ENCODE data around the gene GNAO1. TPM values are rescaled to one million over a fixed set of nuclear protein-coding genes. Genes with fewer than 3 reads are reported as not detected.

Gene GNAO1
- total RNA-seq, 4 donors from 2014 or later = 0.67 to 4.0 (median 2.2) TPM

DNA sequence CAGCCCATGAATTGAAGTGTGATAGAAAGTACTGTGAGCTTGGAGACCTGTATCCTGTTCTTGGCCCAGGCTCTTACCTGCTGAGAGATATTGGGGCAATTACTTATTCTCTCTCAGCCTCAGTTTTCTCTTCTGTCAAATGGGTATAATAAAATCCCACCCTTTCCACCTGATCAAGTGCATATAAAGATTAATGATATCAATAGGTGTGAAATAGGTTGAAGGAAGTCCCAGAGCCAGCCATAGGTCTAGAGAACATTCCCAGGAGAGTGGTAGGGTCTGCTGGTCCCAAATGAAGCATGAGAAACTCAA lies 81.2 kb downstream of the GNAO1 start:
- TF ChIP-seq POLR2A (IDR thresholded peaks at IDR 0.05) = no peak
- TF ChIP-seq, protein P1, sequence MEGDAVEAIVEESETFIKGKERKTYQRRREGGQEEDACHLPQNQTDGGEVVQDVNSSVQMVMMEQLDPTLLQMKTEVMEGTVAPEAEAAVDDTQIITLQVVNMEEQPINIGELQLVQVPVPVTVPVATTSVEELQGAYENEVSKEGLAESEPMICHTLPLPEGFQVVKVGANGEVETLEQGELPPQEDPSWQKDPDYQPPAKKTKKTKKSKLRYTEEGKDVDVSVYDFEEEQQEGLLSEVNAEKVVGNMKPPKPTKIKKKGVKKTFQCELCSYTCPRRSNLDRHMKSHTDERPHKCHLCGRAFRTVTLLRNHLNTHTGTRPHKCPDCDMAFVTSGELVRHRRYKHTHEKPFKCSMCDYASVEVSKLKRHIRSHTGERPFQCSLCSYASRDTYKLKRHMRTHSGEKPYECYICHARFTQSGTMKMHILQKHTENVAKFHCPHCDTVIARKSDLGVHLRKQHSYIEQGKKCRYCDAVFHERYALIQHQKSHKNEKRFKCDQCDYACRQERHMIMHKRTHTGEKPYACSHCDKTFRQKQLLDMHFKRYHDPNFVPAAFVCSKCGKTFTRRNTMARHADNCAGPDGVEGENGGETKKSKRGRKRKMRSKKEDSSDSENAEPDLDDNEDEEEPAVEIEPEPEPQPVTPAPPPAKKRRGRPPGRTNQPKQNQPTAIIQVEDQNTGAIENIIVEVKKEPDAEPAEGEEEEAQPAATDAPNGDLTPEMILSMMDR (IDR thresholded peaks at IDR 0.05) = no peak
- intact Hi-C loops (cut with DNase I; ENCODE audit: low total_unique reads) = no loop called here
- no peak overlapping the region for H3K4me3 ChIP-seq (ENCODE audit: low read depth, poor library complexity, severe bottlenecking)
- no peak for DNase-seq (ENCODE audit: low spot score in 2 of 2)

DNA sequence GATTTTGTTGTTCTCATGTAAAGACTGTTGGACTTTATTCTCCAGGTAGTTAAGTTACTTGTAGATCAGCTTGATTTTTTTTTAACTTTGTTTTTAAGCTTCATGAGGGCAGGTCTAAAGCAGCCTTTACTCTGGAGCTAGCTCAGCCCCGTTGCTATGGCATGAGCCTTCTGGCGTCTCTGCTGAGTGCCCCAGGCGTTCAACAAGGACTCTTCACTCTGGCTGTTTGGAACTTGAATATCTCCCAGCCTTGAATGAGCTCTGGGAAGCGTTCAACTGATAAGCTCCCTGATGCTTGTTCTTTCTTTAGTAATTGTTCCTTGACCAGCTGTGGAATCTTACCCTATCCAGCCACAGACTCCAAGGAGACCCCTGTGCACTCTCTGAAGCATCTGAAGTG lies 82.3 kb downstream of the GNAO1 start:
- TF ChIP-seq POLR2A (IDR thresholded peaks at IDR 0.05) = no peak
- TF ChIP-seq, protein P1 (IDR thresholded peaks at IDR 0.05) = no peak
- WGBS, 2 donors = 84% methylated on average over 4 of the region's 4 CpGs
- no peak for DNase-seq (ENCODE audit: low spot score in 2 of 2)
- H3K4me3 ChIP-seq (ENCODE audit: low read depth, poor library complexity, severe bottlenecking) = no peak overlapping the region
- intact Hi-C loops (cut with DNase I; ENCODE audit: low total_unique reads) = no loop called here

DNA sequence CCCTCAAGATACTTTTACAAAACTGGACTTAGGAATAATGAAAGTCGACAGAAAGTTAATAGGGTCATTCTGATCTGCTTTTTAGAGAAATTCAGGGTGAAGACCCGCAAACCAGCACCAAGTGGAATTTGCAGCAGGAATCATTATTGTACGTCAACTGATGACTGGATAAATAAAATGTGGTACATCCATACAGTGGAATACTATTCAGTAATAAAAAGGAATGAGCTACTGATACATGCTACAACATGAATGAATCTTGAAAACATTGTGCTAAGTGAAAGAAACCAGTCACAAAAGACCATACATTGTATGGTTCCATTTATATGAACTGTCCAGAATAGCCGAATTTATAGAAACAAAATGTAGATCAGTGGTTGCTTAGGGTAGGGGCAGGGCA lies 83.1 kb downstream of the GNAO1 start:
- TF ChIP-seq POLR2A (IDR thresholded peaks at IDR 0.05) = no peak
- TF ChIP-seq, protein P1 (IDR thresholded peaks at IDR 0.05) = no peak
- H3K4me3 ChIP-seq (ENCODE audit: low read depth, poor library complexity, severe bottlenecking) = no peak overlapping the region
- no peak for DNase-seq (ENCODE audit: low spot score in 2 of 2)
- intact Hi-C loops (cut with DNase I; ENCODE audit: low total_unique reads) = no loop called here
- WGBS, 2 donors = 92 to 98% methylated on average over 4 of the region's 4 CpGs

DNA sequence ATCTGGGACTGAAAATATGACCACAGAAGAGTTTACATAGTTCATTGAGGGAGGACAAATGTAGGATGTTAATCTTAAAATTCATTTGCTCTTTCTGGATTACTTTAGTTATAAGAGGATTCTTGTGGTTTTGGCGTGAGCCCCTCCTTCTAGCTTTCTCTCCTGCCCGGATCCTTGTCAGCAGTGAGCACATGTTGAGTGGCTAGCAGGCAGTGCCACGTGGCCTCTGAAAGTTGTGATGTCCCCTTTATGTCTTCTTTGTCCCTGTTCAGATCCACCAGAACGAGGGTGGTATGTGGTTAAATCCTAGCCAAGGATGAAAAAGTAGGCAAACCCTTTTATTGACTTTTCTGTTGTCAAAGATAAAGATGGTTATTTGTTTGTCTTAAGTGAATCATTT lies 83.8 kb downstream of the GNAO1 start:
- no peak for TF ChIP-seq POLR2A (IDR thresholded peaks at IDR 0.05)
- TF ChIP-seq, protein P1 (IDR thresholded peaks at IDR 0.05) = no peak
- intact Hi-C loops (cut with DNase I; ENCODE audit: low total_unique reads) = no loop called here
- 79 to 82% methylated on average over 4 of the region's 4 CpGs for WGBS, 2 donors
- H3K4me3 ChIP-seq (ENCODE audit: low read depth, poor library complexity, severe bottlenecking) = no peak overlapping the region
- peak in 1 of 2 donors; percentile 4 for DNase-seq (ENCODE audit: low spot score in 2 of 2)

DNA sequence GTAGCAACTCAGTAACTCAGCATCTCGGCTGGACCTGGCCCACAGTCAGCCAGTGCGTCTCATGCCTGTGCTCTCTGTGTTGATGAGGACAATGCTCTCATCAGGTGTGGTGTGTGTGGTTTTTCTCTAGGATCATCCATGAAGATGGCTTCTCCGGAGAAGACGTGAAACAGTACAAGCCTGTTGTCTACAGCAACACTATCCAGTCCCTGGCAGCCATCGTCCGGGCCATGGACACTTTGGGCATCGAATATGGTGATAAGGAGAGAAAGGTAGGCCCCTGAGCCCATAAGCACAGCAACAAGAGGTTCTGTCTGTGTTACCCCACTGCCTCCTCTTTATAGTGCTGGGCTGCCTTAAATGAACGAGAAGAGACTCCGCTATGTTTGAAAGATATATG lies 84.5 kb downstream of the GNAO1 start:
- WGBS, 2 donors = 96 to 97% methylated on average over 9 of the region's 9 CpGs
- H3K4me3 ChIP-seq (ENCODE audit: low read depth, poor library complexity, severe bottlenecking) = no peak overlapping the region
- TF ChIP-seq POLR2A (IDR thresholded peaks at IDR 0.05) = no peak
- TF ChIP-seq, protein P1 (IDR thresholded peaks at IDR 0.05) = no peak
- intact Hi-C loops (cut with DNase I; ENCODE audit: low total_unique reads) = no loop called here
- peak in 1 of 2 donors; percentile 52 for DNase-seq (ENCODE audit: low spot score in 2 of 2)

DNA sequence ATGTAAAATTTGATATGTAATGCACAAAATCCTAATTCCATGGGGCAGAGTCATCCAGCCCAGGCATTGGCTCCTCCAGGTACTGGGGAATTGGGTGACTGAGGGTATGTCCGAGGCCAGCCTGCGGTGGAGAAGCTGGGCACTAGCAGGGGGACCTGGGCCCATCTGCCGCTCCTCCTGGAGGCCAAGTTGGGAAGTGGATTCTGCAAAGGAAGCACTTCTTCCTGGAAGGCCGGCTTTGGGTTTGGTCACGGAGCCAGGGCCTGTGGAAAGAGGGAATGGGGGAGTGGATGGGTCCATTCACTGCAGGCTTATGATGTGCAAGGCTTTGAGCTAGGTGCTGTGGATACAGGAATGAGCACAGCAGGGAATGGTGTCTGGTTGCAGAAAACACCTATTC lies 85.8 kb downstream of the GNAO1 start:
- TF ChIP-seq, protein P1 (IDR thresholded peaks at IDR 0.05) = no peak
- no peak for TF ChIP-seq POLR2A (IDR thresholded peaks at IDR 0.05)
- DNase-seq (ENCODE audit: low spot score in 2 of 2) = peak in 1 of 2 donors; percentile 46
- no peak overlapping the region for H3K4me3 ChIP-seq (ENCODE audit: low read depth, poor library complexity, severe bottlenecking)
- WGBS, 2 donors = 85 to 89% methylated on average over 5 of the region's 5 CpGs
- intact Hi-C loops (cut with DNase I; ENCODE audit: low total_unique reads) = no loop called here
